Stimulated activated CD4-positive, alpha-beta T cell treated with anti-CD3 and anti-CD28 coated beads, Interleukin-4, amount 100 ng/mL, for 4 hours (primary cell): ENCODE measurements around the gene GIMAP5.
"Not testable (repeated sequence)": the region's sequence is repeated elsewhere in the genome, so short reads cannot be mapped to it uniquely, and the experiment has no call there.

ENCODE experiments used
- DNase-seq, 2 experiments: peaks; one replicate each; pipeline ENCODE4 v3.0.0-alpha.2; 2020

Gene GIMAP5

GRCh38 chr7:150735596-150736358 is 1.4 kb upstream of the GIMAP5 start:
- no peak for DNase-seq

DNA sequence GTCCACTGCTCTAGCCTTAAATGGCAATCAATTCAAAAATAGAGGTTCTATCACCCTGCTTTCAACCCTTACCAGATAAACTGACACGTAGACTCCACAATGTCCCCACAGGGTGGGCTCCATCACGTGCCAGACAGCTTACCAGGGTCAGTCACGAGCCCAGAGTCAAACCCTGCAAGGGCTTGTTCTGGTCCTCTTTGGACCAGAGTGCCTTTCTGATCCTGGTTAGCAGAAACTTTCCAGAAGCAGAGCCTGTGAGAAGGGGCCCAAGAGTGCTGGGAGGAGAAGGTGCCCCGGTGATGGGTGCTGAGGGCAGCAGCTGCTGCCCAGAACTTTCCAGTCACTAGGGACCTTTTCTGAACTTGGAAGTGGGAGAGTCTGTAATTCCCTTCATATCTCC is 354 bp upstream of the GIMAP5 start:
- DNase-seq = no peak

- DNase-seq = no peak
These were observed 874 bp downstream of the GIMAP5 start for GRCh38 chr7:150738092-150738491.

GRCh38 chr7:150738591-150739001 is 1.4 kb downstream of the GIMAP5 start:
- no peak for DNase-seq

DNA sequence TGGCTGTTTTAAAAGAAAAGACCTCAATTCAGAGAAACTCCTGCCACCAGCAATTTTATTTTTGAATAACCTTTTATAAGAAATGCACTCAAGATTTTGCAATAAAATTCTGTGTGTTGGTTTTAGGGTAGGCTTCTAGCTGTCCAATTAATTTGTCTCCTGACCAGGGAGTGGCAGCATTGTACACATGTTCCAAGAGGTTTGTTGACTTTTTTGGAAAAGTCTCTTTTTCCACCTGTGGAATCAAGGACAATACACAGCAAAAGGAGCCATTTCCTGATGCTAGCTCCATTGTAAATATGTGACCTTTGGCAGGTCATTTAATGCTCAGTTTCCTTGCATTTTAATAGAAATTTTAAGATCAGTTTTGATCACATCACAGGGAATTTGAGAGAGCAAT is 1.8 kb downstream of the GIMAP5 start:
- DNase-seq = no peak

- no peak for DNase-seq
These were observed 2.8 kb downstream of the GIMAP5 start for GRCh38 chr7:150740053-150740452.

DNA sequence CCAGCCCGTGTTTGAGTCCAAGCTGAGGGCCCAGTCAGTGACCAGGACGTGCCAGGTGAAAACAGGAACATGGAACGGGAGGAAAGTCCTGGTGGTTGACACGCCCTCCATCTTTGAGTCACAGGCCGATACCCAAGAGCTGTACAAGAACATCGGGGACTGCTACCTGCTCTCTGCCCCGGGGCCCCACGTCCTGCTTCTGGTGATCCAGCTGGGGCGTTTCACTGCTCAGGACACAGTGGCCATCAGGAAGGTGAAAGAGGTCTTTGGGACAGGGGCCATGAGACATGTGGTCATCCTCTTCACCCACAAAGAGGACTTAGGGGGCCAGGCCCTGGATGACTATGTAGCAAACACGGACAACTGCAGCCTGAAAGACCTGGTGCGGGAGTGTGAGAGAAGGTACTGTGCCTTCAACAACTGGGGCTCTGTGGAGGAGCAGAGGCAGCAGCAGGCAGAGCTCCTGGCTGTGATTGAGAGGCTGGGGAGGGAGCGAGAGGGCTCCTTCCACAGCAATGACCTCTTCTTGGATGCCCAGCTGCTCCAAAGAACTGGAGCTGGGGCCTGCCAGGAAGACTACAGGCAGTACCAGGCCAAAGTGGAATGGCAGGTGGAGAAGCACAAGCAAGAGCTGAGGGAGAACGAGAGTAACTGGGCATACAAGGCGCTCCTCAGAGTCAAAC is 5.2 kb downstream of the GIMAP5 start:
- no peak for DNase-seq

DNA sequence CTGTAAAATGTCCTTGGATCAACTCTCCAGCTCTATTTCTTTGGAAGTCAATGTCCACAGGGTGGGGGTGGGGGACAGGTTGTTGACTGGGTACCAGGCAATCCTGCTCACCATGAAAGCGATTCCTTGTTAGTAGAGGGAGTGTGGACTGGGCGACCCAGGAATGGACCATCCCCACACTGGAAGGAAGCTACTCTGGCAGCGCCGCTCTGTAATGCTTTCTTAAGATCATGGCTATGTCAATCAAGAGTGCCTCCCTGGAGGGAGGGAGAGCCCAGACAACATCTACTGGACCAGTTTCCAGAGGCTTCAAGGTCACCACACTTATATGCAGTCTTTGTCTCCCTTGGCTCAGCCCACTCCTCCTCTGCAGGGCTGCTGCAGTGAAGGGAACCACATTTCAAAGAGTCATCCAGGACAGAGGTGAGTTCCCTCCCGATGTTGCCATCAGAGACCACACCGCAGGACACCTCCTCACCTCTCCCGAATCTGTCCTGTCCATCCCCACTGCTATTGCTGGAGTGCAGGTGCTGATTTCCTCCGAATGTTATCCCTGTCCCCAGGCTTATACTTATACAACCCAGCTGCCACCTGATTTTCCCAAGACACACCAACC is 6.9 kb downstream of the GIMAP5 start:
- no peak for DNase-seq

- no peak for DNase-seq
These were observed 7.9 kb downstream of the GIMAP5 start for GRCh38 chr7:150745086-150745485.

DNA sequence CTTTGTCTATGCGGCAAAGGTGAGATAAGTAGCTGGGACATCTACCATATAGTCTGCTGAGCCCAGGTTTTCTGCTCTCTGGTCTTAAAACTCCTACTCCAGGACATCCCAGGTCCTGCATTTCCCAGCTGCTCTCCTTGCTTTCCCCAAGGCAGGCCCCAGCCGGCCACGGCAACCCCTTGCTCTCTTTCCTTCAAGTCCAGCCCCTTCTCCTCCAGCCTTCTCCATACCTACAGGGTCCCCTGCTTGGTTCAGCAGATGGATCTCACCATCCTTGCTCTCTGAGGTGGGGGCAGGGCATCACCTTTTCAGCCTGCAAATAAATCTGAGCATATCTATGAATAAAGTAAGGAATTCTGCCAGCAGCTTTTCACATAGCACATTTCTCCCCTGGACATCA is 8.7 kb downstream of the GIMAP5 start:
- no peak for DNase-seq

DNA sequence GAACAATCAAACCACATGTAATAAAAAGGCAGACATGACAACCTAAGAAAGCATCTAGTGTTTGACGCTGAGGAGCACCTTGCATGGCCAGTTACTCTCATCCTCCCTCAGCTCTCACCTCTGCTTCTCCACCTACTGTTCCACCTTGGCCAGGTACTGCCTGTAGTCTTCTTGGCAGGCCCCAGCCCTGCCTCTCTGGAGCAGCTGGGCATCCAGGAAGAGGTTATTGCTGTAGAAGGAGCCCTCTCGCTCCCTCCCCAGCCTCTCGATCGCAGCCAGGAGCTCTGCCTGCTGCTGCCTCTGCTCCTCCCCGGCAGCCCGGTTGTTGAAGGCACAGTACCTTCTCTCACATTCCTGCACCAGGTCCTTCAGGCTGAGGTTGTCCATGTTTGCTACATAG is 9.7 kb downstream of the GIMAP5 start:
- DNase-seq = no peak

GRCh38 chr7:150748376-150748775 is 11.2 kb downstream of the GIMAP5 start:
- no peak for DNase-seq

- no peak for DNase-seq
These were observed 14.5 kb downstream of the GIMAP5 start for GRCh38 chr7:150751702-150752101.

- DNase-seq = no peak
These were observed 16.0 kb downstream of the GIMAP5 start for GRCh38 chr7:150753239-150753638.

- no peak for DNase-seq
These were observed 16.8 kb downstream of the GIMAP5 start for GRCh38 chr7:150753826-150754603.

DNA sequence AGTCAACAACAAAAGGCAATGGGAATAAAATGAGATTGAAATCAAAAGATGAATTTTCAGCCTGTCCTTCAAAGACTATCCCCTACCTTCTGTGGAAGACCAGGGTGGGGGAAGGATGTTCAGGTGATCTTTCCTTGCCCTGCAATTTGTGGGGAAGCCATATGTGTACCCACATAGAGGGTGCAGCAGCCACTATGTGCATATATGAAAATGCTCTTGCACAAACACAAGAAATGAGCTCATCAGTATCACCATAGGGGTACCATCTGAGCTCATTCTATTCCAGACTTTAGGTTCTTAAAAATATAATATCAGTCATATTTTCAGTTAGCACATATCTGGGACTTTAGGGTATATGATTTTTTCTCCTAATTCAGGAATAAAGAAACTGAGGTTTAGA is 17.7 kb downstream of the GIMAP5 start:
- no peak for DNase-seq

DNA sequence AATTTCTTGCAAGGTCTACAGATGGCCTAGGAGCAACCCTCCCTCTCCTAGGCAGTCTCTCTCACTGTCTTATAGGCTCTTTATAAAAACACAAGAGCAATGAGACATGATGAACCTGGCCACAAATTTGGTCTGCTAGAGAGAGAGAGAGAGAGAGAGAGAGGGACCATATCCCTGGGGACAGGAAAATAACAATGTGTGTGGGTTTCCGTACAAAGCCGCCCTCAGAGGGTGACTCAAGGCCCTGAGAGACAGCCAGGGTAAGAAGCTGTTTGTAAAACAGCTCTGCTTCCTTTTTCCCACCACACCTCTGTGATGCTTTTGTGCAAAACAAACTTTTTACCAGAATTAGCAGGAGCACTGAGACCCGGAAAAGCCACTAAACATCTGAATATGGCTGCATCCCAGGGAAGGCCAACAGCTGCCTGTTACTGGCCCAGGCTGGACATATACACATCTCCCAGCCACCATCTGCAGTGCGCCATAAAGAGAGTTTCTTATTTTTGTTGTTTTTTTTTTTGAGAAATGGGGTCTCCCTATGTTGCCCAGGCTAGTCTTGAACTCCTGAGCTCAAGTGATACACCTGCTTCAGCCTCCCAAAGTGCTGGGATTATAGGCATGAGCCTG is 18.4 kb downstream of the GIMAP5 start:
- DNase-seq = peak; percentile 40 to 79

- no peak for DNase-seq
These were observed 18.9 kb downstream of the GIMAP5 start for GRCh38 chr7:150756166-150756565.

GRCh38 chr7:150756858-150757257 is 19.6 kb downstream of the GIMAP5 start:
- DNase-seq = no peak

DNA sequence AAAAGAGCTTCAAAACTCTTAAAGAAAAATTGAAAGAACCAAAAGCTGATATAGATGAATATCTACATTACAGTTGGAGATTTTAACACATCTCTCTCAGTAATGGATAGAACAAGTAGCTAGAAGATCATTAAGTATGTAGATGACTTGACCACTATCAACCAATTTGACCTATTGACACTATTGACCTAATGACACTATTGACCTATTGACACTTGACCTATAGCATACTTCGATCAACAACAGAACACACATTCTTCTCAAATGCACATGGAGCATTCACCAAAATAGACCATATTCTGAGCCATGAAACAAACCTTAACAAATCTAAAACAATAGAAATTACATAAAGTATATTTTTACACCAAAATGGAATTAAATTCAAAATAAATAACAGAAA is 22.3 kb downstream of the GIMAP5 start:
- DNase-seq = no peak

DNA sequence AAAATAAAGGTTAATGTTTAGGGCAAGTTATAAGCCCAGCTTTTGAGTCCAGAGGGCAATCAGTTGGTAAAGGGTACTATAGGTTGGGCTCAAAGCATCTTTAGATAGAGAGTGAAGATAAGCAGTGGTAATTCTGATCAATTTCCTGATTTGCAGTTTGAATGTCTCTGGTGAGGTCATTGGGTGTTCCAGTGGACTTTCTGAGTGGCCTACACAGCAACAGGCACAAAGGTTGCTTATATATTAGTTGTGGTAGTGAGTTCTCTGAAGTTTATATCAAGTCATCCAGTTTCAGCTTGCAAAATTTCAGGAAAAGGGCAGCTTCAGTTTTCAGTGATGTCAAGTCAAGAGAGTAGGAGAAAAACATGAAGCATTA is 29.1 kb downstream of the GIMAP5 start:
- DNase-seq = no peak

- DNase-seq = no peak
These were observed 32.5 kb downstream of the GIMAP5 start for GRCh38 chr7:150769768-150770167.

GRCh38 chr7:150774131-150774530 is 36.9 kb downstream of the GIMAP5 start:
- not testable (repeated sequence) for DNase-seq
